IgD-negative memory B cell (primary cell): Measurements from ENCODE around the gene GSG1L. TPM values are rescaled to one million over a fixed set of nuclear protein-coding genes. Genes with fewer than 3 reads are reported as not detected.
"Not testable (repeated sequence)": the region's sequence is repeated elsewhere in the genome, so short reads cannot be mapped to it uniquely, and the experiment has no call there.

Experiments used
- H3K27ac Mint-ChIP-seq, 3 donors: one replicate each; pipeline ENCODE4 v1.8.0; 2020 to 2022; ENCODE audit warnings: mild to moderate bottlenecking in 3 of 3, mixed read lengths in 3 of 3, moderate library complexity in 1 of 3
- H3K27me3 Mint-ChIP-seq: one replicate; pipeline ENCODE4 v1.8.0; 2021; ENCODE audit warnings: mixed read lengths
- H3K36me3 Mint-ChIP-seq: one replicate; pipeline ENCODE4 v1.8.0; 2020; ENCODE audit warnings: mild to moderate bottlenecking, mixed read lengths
- H3K4me1 Mint-ChIP-seq, 3 donors: one replicate each; pipeline ENCODE4 v1.8.0; 2020 to 2022; ENCODE audit warnings: mixed read lengths in 3 of 3, mild to moderate bottlenecking in 1 of 3
- H3K4me3 Mint-ChIP-seq, 4 donors: one replicate each; pipeline ENCODE4 v1.8.0; 2020 to 2022; ENCODE audit warnings: mild to moderate bottlenecking in 4 of 4, mixed read lengths in 4 of 4, moderate library complexity in 3 of 4
- H3K9me3 Mint-ChIP-seq, 3 donors: one replicate each; pipeline ENCODE4 v1.8.0; 2020 to 2021; ENCODE audit warnings: mixed read lengths in 3 of 3, mild to moderate bottlenecking in 1 of 3
- polyA plus RNA-seq: library from polyadenylated mRNA; unstranded; fragments of 300-500 nt; fragmentation: Illumina TruSeq; gene quantifications from one replicate; pipeline ENCODE4 v1.2.3, GENCODE V29; 2021

Gene GSG1L
- polyA plus RNA-seq, 1 donor from 2014 or later = not detected

GRCh38 chr16:27960619-27961295, 102.8 kb downstream of the GSG1L start:
- Mint-ChIP-seq H3K36me3 (peaks cover 3% of the 10 kb centered on the region), H3K27me3 (peaks cover 7% of the 10 kb centered on the region), H3K27ac (no peak overlapping the region), H3K9me3 (peaks cover 8 to 11% (median 9%) of the 10 kb centered on the region in 3 donors), H3K4me1 (no peaks in the 10 kb centered on the region), H3K4me3 (no peak overlapping the region)

DNA sequence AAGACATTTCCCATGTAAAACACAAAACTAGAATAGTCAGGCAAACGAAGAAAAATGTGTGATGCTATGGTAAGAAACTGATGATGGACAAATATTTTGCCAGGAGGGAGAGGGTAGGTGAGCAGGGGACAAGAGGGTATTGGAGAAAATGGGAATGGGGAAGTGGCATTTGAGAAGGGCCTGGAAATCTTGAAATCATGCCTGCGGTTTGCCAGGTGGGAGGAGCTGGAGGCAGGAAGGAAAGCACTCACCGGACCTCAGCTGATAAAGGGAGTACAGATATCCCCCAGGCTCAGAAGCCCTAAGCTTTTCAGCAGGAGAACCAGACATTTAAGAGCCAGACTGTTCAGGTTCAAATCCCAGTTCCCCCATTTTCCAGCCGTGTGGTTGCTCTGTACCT, 103.6 kb downstream of the GSG1L start:
- H3K36me3 Mint-ChIP-seq = peaks cover 3% of the 10 kb centered on the region
- H3K9me3 Mint-ChIP-seq = peaks cover 9 to 18% (median 10%) of the 10 kb centered on the region in 3 donors
- no peak overlapping the region for H3K4me3 Mint-ChIP-seq
- no peak overlapping the region for H3K27ac Mint-ChIP-seq
- H3K4me1 Mint-ChIP-seq = no peaks in the 10 kb centered on the region
- peaks cover 7% of the 10 kb centered on the region for H3K27me3 Mint-ChIP-seq

DNA sequence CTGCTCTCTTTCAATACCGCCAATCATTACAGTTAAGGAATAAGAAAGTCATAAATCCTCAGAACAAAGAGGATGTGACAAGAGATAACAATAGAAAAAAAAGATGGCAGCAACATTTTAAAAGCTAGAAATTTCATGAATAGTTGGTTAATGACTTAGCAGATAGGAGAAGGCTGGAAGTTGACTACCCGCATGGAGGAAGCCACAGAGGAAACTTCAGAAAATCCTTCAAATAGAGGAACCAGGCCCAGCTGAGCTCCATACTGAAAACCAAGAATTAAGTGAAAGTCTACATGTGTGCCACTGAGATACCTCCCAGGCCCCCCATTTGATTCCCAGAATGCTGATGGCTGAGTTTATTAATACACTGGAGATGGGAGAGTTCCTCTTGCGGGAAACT, 109.3 kb downstream of the GSG1L start:
- Mint-ChIP-seq H3K36me3 (peaks cover 1% of the 10 kb centered on the region), H3K9me3 (peaks cover 9 to 22% (median 14%) of the 10 kb centered on the region in 3 donors), H3K27ac (no peak overlapping the region), H3K4me1 (no peaks in the 10 kb centered on the region), H3K4me3 (no peak overlapping the region), H3K27me3 (peaks cover 11% of the 10 kb centered on the region)

GRCh38 chr16:27952811-27953210, 110.7 kb downstream of the GSG1L start:
- Mint-ChIP-seq H3K9me3 (peaks cover 9 to 22% (median 14%) of the 10 kb centered on the region in 3 donors), H3K4me3 (no peak overlapping the region)

DNA sequence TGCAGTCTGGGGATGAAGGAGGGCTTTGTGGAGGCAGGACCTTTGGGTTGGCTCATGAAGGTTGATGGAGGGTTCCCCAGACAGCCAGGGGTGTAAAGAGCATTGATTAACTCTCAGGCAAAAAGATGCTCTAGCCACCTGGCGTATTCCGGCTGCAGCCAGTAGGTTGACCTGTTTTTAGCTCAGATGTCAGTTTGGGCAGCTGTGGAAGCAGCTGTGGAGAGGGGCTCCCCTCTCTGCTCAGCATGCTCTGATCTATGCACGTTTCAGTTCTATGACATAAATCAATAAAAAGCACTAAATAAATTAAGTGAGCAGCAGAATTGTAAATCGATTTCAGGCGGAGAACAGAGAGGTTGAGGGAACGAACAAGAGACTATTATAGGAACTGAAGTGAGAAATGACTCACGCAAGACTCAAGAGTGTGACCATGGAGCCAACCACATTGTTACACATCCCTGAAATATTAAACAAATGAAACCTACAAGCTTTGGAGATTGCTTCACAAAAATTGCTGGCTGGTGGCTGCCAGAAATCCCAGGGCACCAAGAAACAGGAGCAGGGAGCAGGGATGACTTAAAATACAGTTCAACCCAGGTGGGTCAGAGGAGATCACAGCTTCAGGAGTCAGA, 111.9 kb downstream of the GSG1L start:
- Mint-ChIP-seq H3K27ac (no peak overlapping the region), H3K4me3 (no peak overlapping the region), H3K4me1 (no peaks in the 10 kb centered on the region), H3K27me3 (peaks cover 11% of the 10 kb centered on the region), H3K9me3 (peaks cover 2 to 16% (median 10%) of the 10 kb centered on the region in 3 donors), H3K36me3 (no peaks in the 10 kb centered on the region)

More at GRCh38 chr16:27952811-27953210, 110.7 kb downstream of the GSG1L start:
- Mint-ChIP-seq H3K36me3 (peaks cover 1% of the 10 kb centered on the region), H3K27me3 (peaks cover 11% of the 10 kb centered on the region), H3K27ac (no peak overlapping the region), H3K4me1 (no peaks in the 10 kb centered on the region)

DNA sequence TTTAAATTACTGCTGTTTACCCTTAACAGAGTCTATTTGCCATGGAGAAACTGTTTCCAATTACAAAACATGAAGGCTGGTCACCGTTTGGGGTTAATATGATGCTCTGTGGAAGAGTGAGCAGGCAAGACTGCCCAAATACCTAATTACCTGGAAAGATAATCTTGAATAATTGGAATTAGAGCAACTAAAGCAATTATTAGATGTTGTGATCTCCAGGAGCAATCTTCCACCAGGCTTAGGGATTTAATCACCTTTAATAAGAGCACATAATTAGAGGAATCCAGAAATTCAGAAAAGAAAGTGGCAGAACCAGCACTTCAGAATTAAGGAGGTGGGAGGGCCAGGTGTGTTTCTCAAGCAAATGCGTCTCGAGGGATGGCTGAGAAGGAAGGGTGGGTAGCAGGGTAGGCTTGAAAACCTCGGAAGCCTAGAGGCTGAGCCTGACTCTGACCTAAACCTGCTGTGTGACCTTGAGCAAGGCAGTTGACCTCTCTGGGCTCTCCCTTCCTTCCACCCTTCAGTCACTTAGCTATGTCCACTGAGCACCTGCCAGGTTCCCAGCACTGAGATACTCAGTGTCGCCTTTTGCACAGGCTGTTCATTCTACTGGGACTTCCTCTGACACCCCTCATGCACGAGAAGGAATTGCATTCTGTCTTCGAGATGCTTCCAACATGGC, 113.2 kb downstream of the GSG1L start:
- Mint-ChIP-seq H3K27ac (no peak overlapping the region), H3K4me3 (no peak overlapping the region), H3K4me1 (no peaks in the 10 kb centered on the region), H3K36me3 (no peaks in the 10 kb centered on the region), H3K27me3 (peaks cover 11% of the 10 kb centered on the region), H3K9me3 (peaks cover 0 to 11% (median 10%) of the 10 kb centered on the region in 3 donors)

DNA sequence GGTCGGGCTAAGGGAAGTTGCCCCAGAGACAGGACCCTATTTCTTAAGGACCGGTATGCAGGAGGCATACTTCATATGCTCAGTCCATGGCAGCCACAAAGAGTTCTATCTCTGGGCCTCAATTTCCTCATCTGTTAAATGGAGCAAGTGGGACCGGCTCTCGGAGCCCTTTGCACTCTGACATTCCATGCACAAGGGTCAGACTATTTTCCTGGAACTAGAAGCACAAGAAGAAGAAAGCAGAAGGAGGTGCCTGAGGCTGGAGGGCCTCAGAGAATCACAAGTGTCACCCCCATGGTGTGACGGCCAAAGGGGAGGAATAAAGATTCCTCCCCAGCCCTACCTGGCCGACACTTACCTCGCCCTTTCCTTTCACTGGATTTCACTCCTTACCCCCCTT, 115.8 kb downstream of the GSG1L start:
- peaks cover 4% of the 10 kb centered on the region for H3K27me3 Mint-ChIP-seq
- H3K4me3 Mint-ChIP-seq = no peak overlapping the region
- H3K9me3 Mint-ChIP-seq = no peaks in the 10 kb centered on the region
- no peaks in the 10 kb centered on the region for H3K4me1 Mint-ChIP-seq
- H3K36me3 Mint-ChIP-seq = peaks cover 1% of the 10 kb centered on the region
- H3K27ac Mint-ChIP-seq = no peak overlapping the region

DNA sequence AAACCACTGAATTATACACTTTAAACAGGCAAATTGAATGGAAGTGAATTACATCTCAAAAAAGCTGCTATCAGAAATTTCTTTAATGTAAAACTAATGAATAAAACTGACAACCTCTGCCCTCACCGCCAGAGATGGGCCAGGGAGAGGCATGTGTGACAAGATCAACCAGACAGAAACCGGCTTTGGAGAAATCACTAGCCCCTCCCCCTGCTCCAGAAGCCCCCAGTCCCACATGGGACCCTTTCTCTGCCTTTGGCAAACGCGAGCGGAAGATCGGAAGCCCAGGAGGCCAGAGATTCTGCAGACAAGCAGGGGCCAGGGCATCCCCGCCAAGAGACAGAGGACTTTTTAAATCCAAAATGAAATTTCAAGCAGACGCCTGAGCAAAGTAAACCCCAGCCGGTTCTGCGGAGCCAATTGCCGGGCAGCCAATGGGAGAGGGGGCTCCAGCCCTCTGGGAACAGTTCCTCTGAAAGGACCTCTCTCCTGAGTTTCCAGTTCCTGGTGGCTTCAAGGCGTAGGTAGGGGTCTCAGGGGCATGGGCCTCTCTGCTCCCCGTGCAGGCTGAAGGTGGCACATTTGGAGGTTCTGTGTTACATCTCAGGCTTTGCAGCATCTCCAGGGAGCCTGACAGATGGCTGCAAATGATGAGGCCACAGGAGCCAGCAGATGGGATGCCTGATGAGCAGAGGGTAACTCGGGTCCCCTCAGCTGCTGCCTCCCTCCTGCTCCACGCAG, 118.1 kb downstream of the GSG1L start:
- Mint-ChIP-seq H3K27ac (peak overlapping the region in 1 of 3 donors; percentile 50), H3K36me3 (peaks cover 1% of the 10 kb centered on the region), H3K4me3 (peak overlapping the region in 1 of 4 donors; percentile 76), H3K4me1 (no peaks in the 10 kb centered on the region), H3K27me3 (peaks cover 6% of the 10 kb centered on the region), H3K9me3 (peaks cover 0 to 4% (median 2%) of the 10 kb centered on the region in 3 donors)

DNA sequence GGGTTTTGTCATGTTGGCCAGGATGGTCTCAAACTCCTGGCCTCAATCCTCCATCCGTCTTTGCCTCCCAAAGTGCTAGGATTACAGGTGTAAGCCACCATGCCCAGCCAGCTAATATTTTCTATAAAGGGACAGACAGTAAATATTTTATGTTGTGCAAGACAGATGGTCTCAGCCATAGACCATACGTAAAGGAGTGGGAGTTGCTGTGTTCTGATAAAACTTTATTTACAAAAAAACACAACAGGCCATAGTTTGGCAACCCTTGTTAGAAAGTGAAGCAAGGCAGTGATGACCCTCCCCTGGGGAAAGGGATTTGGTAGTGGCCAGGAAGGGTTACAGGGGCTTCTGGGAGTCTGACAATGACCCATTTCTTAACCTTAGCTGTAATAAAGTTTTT, 119.7 kb downstream of the GSG1L start:
- Mint-ChIP-seq H3K4me3 (no peak overlapping the region), H3K27ac (peak overlapping the region in 1 of 3 donors; percentile 43), H3K27me3 (peaks cover 6% of the 10 kb centered on the region), H3K36me3 (peaks cover 1% of the 10 kb centered on the region), H3K9me3 (peaks cover 0 to 4% (median 2%) of the 10 kb centered on the region in 3 donors), H3K4me1 (no peaks in the 10 kb centered on the region)

GRCh38 chr16:27942071-27942470, 121.4 kb downstream of the GSG1L start:
- H3K36me3 Mint-ChIP-seq, H3K27me3 Mint-ChIP-seq, H3K27ac Mint-ChIP-seq, H3K4me1 Mint-ChIP-seq, H3K4me3 Mint-ChIP-seq, H3K9me3 Mint-ChIP-seq: not testable (repeated sequence)

DNA sequence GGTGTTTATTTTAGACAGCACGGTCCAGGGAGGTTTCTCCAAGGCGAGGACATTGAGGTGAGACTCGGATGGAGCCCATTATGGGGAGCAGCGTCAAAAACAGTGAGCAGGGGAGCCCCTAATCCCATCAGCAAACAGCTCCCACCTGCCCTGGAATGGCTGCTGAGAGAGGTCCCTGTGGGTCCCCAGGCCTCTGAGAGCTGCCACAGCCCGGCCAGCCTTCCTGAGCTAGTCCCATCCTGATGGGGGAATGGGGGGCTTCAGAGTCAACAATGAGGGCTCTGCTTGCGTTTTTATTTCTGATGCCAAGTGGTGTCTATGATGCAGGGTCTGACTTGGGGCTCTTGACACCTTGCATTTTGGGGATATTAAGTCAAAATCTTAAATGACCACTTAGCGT, 128.4 kb downstream of the GSG1L start:
- Mint-ChIP-seq H3K36me3 (no peaks in the 10 kb centered on the region), H3K9me3 (peaks cover 0 to 5% (median 0%) of the 10 kb centered on the region in 3 donors), H3K27me3 (no peaks in the 10 kb centered on the region), H3K27ac (no peak overlapping the region), H3K4me3 (no peak overlapping the region), H3K4me1 (no peaks in the 10 kb centered on the region)

GRCh38 chr16:27932542-27933135, 130.9 kb downstream of the GSG1L start:
- Mint-ChIP-seq H3K27ac (no peak overlapping the region), H3K36me3 (no peaks in the 10 kb centered on the region), H3K4me3 (no peak overlapping the region), H3K27me3 (peaks cover under 1% of the 10 kb centered on the region), H3K9me3 (peaks cover 0 to 5% (median 0%) of the 10 kb centered on the region in 3 donors), H3K4me1 (no peaks in the 10 kb centered on the region)

- peaks cover 0 to 6% (median under 1%) of the 10 kb centered on the region in 3 donors for H3K9me3 Mint-ChIP-seq
- no peaks in the 10 kb centered on the region for H3K36me3 Mint-ChIP-seq
- peak overlapping the region in 1 of 3 donors; percentile 39 for H3K27ac Mint-ChIP-seq
- H3K4me3 Mint-ChIP-seq = no peak overlapping the region
- H3K27me3 Mint-ChIP-seq = peaks cover 11% of the 10 kb centered on the region
- no peaks in the 10 kb centered on the region for H3K4me1 Mint-ChIP-seq
Observed at GRCh38 chr16:27929818-27930217, 133.7 kb downstream of the GSG1L start.

GRCh38 chr16:27928542-27928941, 135.0 kb downstream of the GSG1L start:
- H3K4me1 Mint-ChIP-seq = no peaks in the 10 kb centered on the region
- no peak overlapping the region for H3K27ac Mint-ChIP-seq
- H3K4me3 Mint-ChIP-seq = no peak overlapping the region
- H3K27me3 Mint-ChIP-seq = peaks cover 11% of the 10 kb centered on the region
- peaks cover 0 to 6% (median 5%) of the 10 kb centered on the region in 3 donors for H3K9me3 Mint-ChIP-seq
- H3K36me3 Mint-ChIP-seq = no peaks in the 10 kb centered on the region
